T-helper 1 cell (primary cell): ENCODE measurements around the gene CBLN2.

Source experiments
- DNase-seq, 5 donors: peaks; one replicate each; pipeline ENCODE4 v3.0.0-alpha.2; 2012 to 2020
- total RNA-seq, 4 donors: gene quantifications; one replicate each; lab custom pipeline; 2026; lab: John Stamatoyannopoulos, UW

CBLN2 gene
- 0 reads per million in 4 donors for total RNA-seq

GRCh38 chr18:72544092-72544886 lies at the start of gene CBLN2:
Gene CBLN2, minus strand, starts transcription at chr18:72544342. Its CDS starts 2,182 bp downstream, at chr18:72542160.
- peak in 1 of 5 donors; percentile 18 for DNase-seq

DNA sequence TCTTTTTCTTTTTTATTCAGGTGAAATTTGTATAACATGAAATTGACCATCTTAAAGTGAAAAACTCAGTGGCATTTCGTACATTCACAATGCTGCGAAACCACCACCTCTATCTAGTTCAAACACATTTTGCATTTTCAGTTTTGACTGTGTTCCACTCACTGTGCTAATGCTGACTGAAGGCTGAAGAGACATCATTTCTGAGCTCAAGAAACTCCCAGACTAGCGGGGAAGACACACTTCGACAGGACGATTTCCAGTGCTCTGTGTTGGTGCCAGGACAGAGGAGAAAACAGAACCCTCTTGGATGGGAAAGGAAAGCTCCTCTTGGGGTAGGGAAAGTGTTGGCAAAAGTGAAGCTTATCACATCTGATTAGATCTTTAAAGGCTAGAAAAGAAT lies 44.2 kb upstream of the CBLN2 start:
- no peak for DNase-seq

- DNase-seq: no peak
Observed at GRCh38 chr18:72584787-72585186, 40.6 kb upstream of the CBLN2 start.

DNA sequence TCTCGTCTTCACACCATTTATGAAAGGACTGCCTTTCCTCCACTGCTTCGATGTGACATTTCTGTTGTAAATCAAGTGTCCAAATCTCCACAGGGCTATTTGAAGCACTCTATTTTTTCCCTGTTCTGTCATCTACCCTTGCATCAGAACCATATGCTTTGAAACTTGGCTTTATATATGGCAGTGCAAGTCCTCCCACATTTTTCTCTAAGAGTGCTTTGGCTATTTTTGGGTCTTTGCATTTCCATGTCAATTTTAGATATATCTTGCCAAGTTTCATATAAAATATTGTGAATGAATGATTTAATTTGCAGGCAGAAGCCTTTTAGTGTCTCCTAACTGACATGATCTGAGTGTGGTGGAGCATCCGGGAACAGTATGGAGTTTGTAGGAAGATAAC lies 37.8 kb upstream of the CBLN2 start:
- DNase-seq: no peak

GRCh38 chr18:72572896-72573295 lies 28.8 kb upstream of the CBLN2 start:
- no peak for DNase-seq

- DNase-seq: no peak
Observed at GRCh38 chr18:72566290-72566689, 22.1 kb upstream of the CBLN2 start.

DNA sequence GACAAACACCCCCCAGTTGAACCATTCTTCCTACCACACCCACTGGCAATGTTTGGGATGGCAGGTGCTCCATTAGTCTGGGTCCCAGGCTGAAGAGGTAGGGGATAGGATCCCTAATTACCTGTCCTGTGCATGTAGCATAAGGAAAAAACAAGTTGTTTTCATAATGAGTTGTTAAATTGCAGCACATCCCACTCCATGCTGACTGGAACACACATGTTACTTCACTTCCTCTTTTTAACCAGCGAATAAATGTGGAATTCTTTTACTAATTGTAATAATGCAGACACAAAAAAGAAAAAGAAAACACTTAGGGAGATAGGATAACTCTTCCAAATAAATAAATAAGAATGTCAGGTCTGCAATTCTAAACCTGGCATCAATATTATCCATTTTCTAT lies 11.8 kb upstream of the CBLN2 start:
- no peak for DNase-seq

- DNase-seq: no peak
Observed at GRCh38 chr18:72555101-72555500, 11.0 kb upstream of the CBLN2 start.

DNA sequence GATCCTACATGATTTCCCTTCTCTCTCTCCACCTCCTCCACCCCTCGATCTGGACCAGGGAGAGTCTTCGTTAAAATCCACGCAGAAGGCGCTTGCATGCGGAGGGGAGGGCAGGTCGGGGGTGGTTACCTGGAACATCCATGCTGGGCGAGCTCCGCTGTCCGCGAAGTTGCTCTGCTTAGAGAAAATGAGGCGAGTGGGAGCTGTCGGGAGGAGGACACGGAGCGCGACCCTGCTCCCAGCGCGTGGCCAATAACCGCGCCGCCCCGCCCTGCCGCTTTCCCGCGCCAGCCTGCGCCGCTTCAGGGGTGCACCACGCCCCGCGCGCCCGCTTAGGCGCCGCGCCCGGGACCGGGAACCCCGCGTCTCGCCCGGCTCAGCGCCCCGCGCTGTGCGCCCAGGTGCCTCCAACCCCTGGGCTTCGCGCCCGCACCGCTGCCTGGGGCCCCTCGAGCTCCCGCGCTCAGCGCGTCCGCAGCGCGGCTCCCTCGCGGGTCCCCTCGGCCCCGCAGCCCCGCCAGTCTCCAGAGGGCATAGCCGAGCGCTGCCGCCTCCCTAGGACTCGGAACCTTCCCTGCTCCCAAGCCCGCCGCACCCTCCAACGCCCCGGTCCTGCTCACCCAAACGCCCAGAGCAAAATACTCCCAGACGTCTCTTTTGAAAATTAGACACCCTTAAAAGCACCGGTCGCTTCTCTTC lies 636 bp downstream of the CBLN2 start:
- DNase-seq: no peak

- DNase-seq: no peak
Observed at GRCh38 chr18:72542984-72543356, 1.2 kb downstream of the CBLN2 start.

DNA sequence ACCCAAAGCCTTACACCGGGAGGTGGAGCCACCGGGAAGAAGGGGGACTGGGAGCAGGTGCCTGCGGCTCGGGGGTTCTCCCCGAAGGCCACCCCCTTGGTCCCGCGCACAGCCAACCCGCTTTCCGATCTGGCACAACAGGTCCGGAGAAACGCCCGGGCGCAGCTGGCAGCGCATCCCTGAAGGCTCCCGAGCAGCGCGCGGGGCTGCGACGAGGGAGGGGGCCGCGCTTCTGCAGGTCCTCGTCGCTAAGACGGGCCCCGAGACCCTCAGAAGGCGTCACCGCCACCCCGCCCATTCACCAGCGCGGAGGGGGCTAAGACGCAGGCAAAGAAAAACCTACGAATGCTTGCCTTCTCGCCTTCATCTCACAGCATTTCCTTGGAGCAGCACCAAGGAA lies 1.8 kb downstream of the CBLN2 start:
- DNase-seq: no peak

DNA sequence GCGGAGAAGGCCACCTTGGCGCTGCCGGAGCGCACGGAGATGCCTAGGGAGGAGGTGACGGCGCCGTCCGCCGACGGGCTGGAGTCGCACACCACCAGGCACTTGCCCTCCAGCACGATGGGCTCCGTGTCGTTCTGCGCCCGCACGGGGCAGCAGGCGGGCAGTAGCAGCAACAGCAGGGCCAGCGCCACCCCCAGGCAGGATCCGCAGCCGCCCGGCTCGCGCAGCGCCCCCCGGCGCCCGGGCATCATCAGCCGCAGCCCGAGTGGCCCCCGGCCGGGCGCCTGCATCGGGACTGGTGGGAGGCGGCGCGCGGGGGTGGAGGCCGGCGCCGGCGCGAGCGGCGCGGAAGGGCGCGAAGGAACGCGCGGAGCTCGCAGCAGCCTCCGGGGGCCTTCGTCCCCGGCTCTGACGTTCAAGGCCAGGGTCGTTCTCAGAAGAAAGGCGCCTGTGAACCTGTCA lies 2.2 kb downstream of the CBLN2 start:
- no peak for DNase-seq

DNA sequence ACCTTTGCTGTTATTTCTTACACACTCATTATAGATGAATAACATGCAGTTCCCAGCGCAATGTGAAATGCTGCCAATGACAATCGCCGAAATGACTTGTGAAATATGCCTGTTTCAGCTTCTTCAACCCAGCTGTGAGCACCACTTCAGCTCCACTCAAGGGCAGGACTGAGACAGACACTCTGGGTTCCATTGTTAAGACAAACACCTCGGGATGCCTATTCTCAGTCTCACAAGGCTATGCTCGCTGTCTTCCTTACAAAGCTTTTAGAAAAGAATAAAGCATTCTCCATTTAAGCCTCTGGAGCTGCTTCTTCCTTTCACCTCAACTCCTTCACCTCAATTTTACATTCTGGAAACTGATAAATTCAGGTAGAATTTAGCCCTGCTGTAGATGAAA lies 4.2 kb downstream of the CBLN2 start:
- no peak for DNase-seq

GRCh38 chr18:72530622-72531021 lies 13.5 kb downstream of the CBLN2 start:
- no peak for DNase-seq

GRCh38 chr18:72504866-72505265 lies 39.3 kb downstream of the CBLN2 start:
- no peak for DNase-seq

DNA sequence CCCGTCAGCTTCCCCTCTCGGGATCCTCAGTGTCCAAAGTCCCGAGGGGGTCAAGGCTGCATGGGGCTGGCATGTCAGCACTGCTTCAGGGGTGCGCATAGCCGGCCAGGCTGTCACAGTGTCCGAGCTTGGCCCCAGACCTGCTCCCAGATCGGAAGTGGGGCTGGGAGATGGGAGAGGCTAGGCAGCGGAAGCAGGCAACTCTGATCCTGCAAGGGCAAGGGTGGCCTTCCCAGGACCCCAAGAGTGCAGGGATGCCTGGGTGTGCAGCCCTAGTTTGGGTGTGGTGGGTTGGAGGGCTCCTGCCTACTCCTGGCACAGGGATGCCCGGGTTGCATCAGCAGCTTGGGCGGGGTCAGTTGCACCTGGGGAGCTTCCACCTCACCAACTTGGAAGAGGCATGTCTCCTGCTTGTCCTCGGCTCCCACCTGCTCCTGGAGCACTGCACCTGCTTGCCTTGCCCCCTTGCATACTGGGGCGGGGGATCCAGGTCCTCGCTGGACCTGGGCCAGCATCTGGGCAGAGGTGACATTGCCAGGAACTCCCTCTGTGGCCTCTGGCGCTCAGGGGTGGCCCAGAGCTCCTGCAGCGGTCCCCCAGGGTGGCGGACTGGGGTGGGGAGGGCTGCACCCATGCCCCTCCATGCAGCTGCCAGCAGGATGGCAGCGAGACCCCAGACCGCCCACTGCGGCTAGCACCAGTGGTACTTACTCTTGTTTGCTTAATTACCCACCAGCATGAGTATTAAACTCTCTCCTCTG lies 41.3 kb downstream of the CBLN2 start:
- no peak for DNase-seq

DNA sequence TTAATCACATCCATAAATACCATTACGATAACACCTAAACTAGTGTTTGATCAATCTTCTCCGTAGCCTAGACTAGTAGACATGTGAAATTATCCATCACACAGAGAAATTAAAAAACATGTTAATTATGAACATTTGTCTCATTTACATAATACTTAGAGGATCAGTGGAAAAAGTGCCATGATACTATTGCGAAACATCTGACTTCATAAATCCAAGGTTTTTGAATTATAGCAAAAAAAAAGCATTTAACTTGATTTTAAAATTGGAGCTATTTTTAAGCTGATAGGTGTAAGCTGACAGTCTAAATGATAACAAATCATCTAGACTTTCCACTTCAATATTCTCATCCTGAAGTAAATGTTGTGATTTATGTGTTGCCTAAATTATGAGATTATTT lies 51.6 kb downstream of the CBLN2 start:
- DNase-seq: no peak
